GM10847 (cell line): ENCODE data around the gene GALNT9.

Experiments
- POLR2A ChIP-seq: IDR thresholded peaks from 2 replicates; pipeline ENCODE4 v1.6.1; 2011; ENCODE audit not compliant: insufficient read length; ENCODE audit errors: extremely low read depth

Gene GALNT9

DNA sequence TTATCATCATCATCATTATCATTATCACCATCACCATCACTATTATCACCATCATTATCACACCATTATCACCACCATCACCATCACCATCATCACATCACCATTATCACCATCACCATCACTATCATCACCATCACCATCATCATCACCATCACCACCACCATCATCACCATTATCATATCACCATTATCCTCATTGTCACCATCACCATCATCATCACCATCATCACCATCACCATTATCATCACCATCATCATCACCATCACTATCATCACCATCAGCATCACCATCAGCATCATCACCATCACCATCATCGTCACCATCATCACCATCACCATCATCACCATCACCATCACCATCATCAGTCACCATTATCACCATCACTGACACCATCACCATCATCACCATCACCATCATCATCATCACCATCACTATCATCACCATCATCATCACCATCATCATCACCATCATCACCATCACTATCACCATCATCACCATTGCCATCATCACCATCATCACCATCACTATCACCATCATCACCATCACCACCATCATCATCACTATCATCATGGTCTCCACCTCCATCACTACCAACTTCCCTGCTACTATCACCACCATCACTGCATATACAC lies 20.2 kb upstream of the GALNT9 start:
- TF ChIP-seq POLR2A: no peak

DNA sequence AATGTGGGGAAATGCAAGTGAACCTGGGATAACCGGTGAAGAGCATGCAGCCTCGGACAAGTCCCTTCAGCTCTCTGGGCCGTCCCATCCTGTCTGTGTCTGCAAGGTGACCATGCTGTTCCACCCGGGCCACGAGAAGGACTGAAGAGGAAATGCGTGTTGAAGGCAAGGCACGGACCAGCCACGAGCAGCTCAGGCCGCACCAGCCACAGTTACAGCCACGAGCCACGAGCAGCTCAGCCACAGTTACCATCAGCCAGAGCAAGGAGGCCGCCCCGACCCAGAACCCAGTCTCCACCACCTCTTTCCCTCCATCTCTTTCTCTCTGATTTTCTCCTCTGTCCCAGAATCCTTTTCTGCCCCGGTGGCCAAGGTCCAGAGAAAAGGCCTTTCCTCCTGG lies 18.8 kb upstream of the GALNT9 start:
- TF ChIP-seq POLR2A: no peak

DNA sequence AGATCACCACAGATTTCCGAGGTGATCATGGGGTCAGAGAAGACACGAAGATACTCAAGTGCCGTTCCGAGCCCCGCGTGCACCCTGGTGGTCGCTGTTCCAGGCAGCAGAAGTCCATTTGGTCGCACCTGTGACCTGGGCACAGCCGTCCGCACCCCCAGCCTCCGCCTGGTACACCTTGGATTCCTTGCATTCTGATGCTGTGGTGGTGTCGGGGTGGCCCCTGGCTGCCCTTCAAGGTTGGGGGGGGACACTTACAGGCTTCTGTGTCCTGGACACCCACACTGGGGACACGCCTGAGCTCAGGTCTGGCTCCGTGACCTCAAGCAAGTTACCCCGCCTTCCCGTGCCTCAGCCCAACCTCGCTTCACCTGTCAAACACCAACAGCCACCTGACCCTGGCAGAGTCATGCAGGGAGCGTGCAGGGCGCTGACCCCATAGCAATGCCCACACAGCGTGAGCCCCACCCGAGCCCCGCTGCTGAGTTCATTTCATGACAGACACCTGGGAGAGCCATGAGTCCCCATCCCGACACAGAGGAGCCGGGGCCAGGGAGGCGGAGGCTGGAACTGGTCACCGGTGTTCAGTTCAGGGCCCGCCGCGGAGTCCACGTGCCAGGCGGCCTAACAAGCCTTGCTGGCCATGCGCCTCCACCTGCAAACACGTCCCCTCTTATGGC lies 17.9 kb upstream of the GALNT9 start:
- no peak for TF ChIP-seq POLR2A

GRCh38 chr12:132346471-132347175 lies 17.2 kb upstream of the GALNT9 start:
- no peak for TF ChIP-seq POLR2A

GRCh38 chr12:132345561-132346200 lies 16.3 kb upstream of the GALNT9 start:
- no peak for TF ChIP-seq POLR2A

DNA sequence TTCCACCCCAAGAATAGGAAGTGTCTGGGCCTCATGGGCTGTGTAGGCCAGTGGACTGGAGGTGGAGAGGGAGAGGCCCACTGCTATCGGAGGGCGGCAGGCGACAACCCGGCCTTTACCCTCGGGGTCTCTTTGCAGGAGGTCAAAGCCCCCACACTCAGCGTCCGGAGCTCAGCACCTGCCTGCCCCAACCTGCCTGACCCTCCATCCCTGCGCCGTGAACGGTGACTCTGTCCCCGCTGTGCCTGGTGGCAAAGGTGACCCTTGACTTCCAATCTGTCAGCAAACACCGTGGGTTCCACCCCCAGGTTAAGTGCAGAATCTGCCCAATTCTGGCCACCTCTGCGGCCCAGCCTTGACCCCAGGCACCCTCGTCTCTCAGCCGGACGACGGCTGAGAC lies 15.7 kb upstream of the GALNT9 start:
- no peak for TF ChIP-seq POLR2A

GRCh38 chr12:132344601-132345000 lies 15.2 kb upstream of the GALNT9 start:
- no peak for TF ChIP-seq POLR2A

- no peak for TF ChIP-seq POLR2A
Observed at GRCh38 chr12:132344181-132344580, 14.8 kb upstream of the GALNT9 start.

DNA sequence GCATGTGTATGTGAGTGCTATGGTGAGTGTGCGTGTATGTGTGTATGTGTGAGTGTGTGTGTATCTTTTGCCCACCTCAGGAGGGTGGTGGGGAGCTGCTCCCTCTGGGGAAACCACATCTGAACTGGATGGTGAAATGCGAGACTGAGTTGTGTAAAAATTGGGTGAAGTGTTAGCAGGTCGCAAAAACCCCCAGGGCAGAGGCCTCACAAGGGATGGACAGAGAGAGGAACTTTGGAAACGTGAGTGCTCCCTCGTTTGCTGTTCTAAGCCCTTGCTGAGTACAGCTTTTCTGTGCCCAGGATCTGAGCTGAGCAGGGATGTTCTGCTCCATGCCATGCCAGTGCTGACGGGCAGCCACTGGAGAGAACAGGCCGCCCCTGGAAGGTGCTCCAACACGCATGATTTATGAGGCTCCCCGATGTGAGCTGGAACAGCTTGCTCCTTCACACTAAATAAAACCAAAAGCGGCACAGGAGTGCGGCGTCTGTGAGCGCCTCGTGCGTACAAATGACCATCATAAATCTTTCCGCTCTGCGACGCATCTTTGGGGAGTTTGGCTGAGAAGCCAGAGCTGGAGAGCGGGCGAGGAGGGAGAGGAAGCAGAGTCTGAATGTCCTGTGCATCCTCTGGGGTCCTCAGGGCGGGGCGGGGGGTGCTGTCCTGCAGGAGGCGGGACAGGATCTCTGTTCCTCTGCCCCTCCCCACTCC lies 14.1 kb upstream of the GALNT9 start:
- TF ChIP-seq POLR2A: no peak

GRCh38 chr12:132342251-132343227 lies 13.2 kb upstream of the GALNT9 start:
- no peak for TF ChIP-seq POLR2A

GRCh38 chr12:132341318-132342050 lies 12.1 kb upstream of the GALNT9 start:
- TF ChIP-seq POLR2A: no peak

DNA sequence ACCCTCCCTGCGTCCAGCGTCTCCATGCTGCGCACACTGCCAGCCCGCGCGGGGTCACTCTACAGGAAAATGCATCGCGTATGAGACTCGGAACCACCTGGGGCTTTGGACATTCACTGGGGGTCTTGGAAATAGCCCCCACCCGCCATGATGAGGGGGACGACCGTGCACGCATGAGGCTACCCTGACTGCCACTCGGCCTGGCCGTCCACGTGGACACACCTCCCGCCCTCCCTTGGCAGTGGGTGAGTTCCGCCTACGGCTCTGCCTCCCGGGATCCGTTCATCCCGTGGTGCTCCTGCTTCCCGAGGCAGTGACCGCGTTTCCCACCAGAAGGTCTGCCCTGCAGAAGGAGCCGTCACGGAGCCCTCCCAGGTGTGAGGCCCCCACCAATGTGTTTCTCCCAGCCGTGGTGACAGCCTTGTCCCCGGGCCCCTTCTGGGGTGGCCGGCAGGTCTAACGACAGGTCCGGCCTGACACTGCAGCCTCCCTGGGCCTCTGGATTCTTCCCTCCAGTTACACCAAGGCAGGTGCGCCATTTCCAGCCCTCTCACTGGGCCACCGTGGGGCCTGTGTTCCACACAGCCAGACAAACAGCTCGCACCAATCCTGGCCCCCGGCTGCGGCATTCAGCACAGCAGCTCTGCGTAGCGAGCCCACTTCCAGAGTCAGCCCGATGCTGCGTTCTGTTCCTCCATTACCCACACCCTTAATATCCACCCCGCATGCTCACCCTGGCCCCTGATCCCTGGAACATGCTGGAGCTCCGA lies 11.1 kb upstream of the GALNT9 start:
- TF ChIP-seq POLR2A: no peak

GRCh38 chr12:132339856-132340255 lies 10.5 kb upstream of the GALNT9 start:
- no peak for TF ChIP-seq POLR2A
